Upper lobe of left lung (tissue), 6 donors: ENCODE data around the gene ZDHHC17. TPM values are rescaled to one million over a fixed set of nuclear protein-coding genes. Genes with fewer than 3 reads are reported as not detected.

Experiments
- ATAC-seq, 2 donors: fragments of 200-7000 bp; cut with Tn5 transposase; one replicate each; pipeline ENCODE4 v1.9.1; 2022; ENCODE audit warnings: mild to moderate bottlenecking in 2 of 2, moderate library complexity in 2 of 2; ENCODE audit not compliant: low FRiP score in 2 of 2
- DNase-seq, 2 donors: peaks; one replicate each; pipeline ENCODE4 v3.0.0-alpha.2; 2019 to 2020
- H3K27ac ChIP-seq, 4 donors: fragments of 200-600 bp; sonication (generic); one replicate each; pipeline ENCODE4 v1.5.1; 2016 to 2019
- H3K27me3 ChIP-seq, 4 donors: fragments of 200-600 bp; sonication (generic); one replicate each; pipeline ENCODE4 v1.5.1; 2017 to 2019
- H3K36me3 ChIP-seq, 4 donors: fragments of 200-600 bp; sonication (generic); one replicate each; pipeline ENCODE4 v1.5.1; 2016 to 2019
- H3K4me1 ChIP-seq, 4 donors: fragments of 200-600 bp; sonication (generic); one replicate each; pipeline ENCODE4 v1.5.1; 2018 to 2019
- H3K4me3 ChIP-seq, 4 donors: fragments of 200-600 bp; sonication (generic); one replicate each; pipeline ENCODE4 v1.5.1; 2017 to 2019; ENCODE audit warnings: mild to moderate bottlenecking in 2 of 4, moderate library complexity in 1 of 4
- H3K9me3 ChIP-seq, 4 donors: fragments of 200-600 bp; sonication (generic); one replicate each; pipeline ENCODE4 v1.5.1; 2018 to 2019
- EP300 ChIP-seq, 4 donors: sonication (generic); formaldehyde crosslinking; IDR thresholded peaks; one replicate each; pipeline ENCODE4 v1.5.1; 2017; ENCODE audit warnings: antibody characterized with exemption in 4 of 4, control low read depth in 2 of 4
- POLR2A ChIP-seq, 4 donors: fragments of 450-650 bp; IDR thresholded peaks; one replicate each; pipeline ENCODE4 v1.5.1; 2016 to 2017; ENCODE audit warnings: antibody characterized with exemption in 4 of 4, mild to moderate bottlenecking in 2 of 4
- POLR2AphosphoS5 ChIP-seq, 2 donors: sonication (generic); formaldehyde crosslinking; IDR thresholded peaks; one replicate each; pipeline ENCODE4 v1.5.1; 2017; ENCODE audit warnings: antibody characterized with exemption in 2 of 2
- WGBS, 2 donors: methylation state at CpG; one replicate each; pipeline ENCODE4 v1.1.5; 2017 to 2018; 5-methylcytosine and 5-hydroxymethylcytosine counted together
- total RNA-seq, 6 donors: library from RNA; depleted of rRNA in 4 of 6; stranded (reverse); fragments of >200 nt in 4 of 6; gene quantifications; one replicate each; pipeline versions ENCODE4 v1.1.0 to v1.2.1, GENCODE V29; 2016 to 2021
- TF ChIP-seq, protein P1 (sequence below), 6 experiments: fragments of 450-650 bp in 4 of 6; fragments of 200-600 bp in 2 of 6; sonication (generic) in 2 of 6; IDR thresholded peaks; one replicate each; pipeline ENCODE4 v1.5.1; 2016 to 2019; ENCODE audit warnings: antibody characterized with exemption in 6 of 6
- donor health status: DM: no; HTN: no; CAD: no; lungs with moderate emphysema.
- donor health status: DM: no; HTN: yes; CAD: no; lungs with severe emphysema.

ZDHHC17 gene
- total RNA-seq, 6 donors from 2014 or later: 13.0 to 107 (median 30.0) TPM

DNA sequence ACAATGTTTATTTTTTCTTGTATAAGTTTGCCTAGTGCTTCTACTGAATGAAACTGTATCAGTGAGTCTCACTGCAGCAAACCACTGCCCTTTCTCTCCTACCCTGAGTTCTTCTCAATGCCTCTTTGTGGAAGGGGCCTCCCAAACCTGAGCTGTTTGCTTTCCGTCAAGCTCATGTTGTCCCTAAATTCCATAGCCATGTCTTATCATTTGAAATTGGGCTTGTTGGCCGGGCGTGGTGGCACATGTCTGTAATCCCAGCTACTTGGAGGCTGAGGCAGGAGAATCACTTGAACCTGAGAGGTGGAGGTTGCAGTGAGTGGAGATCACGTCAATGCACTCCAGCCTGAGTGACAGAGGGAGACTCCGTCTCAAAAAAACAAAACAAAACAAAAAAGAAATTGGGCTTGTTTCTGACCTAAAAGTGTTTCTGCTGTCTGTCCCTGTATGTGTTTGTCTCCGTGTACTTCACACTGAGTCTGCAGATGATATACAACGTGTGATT lies 116.7 kb downstream of the ZDHHC17 start:
- Histone ChIP-seq H3K27me3 (peaks cover 0 to 4% (median 0%) of the 10 kb centered on the region in 4 donors), H3K36me3 (no peaks in the 10 kb centered on the region), H3K4me3 (no peak overlapping the region), H3K27ac (peak overlapping the region in 2 of 4 donors; percentile 94), H3K9me3 (no peaks in the 10 kb centered on the region), H3K4me1 (peaks cover 6 to 23% (median 10%) of the 10 kb centered on the region in 4 donors)
- DNase-seq (no peak), ATAC-seq (no peak)
- no peak for TF ChIP-seq POLR2AphosphoS5 (IDR thresholded peaks at IDR 0.05)
- TF ChIP-seq, protein P1, sequence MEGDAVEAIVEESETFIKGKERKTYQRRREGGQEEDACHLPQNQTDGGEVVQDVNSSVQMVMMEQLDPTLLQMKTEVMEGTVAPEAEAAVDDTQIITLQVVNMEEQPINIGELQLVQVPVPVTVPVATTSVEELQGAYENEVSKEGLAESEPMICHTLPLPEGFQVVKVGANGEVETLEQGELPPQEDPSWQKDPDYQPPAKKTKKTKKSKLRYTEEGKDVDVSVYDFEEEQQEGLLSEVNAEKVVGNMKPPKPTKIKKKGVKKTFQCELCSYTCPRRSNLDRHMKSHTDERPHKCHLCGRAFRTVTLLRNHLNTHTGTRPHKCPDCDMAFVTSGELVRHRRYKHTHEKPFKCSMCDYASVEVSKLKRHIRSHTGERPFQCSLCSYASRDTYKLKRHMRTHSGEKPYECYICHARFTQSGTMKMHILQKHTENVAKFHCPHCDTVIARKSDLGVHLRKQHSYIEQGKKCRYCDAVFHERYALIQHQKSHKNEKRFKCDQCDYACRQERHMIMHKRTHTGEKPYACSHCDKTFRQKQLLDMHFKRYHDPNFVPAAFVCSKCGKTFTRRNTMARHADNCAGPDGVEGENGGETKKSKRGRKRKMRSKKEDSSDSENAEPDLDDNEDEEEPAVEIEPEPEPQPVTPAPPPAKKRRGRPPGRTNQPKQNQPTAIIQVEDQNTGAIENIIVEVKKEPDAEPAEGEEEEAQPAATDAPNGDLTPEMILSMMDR (IDR thresholded peaks at IDR 0.05): no peak
- no peak for TF ChIP-seq POLR2A (IDR thresholded peaks at IDR 0.05)
- no peak for TF ChIP-seq EP300 (IDR thresholded peaks at IDR 0.05)
- WGBS, 2 donors: 87 to 89% methylated on average over 7 of the region's 7 CpGs

DNA sequence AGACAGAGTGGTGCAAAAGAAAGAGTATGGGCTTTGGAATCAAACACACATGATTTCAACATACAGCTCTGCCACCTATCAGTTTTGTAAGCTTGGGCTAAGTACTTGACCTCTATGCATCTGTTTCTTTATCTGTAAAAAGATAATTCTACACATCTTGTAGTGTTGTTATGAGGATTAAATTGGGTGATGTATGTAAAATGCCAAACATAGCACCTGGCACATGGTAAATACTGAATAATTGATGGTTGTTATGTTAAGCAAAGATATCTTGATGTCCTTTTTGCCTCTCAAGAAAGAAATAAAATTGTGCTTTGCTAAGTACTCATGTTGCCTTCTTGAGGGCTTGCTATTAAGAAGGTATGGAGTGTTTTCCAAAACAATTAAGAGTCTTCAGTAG lies 117.2 kb downstream of the ZDHHC17 start:
- no peak for TF ChIP-seq EP300 (IDR thresholded peaks at IDR 0.05)
- TF ChIP-seq POLR2AphosphoS5 (IDR thresholded peaks at IDR 0.05): no peak
- TF ChIP-seq POLR2A (IDR thresholded peaks at IDR 0.05): no peak
- TF ChIP-seq, protein P1 (IDR thresholded peaks at IDR 0.05): no peak
- H3K4me1 ChIP-seq: peaks cover 6 to 23% (median 10%) of the 10 kb centered on the region in 4 donors
- peaks cover 0 to 4% (median 0%) of the 10 kb centered on the region in 4 donors for H3K27me3 ChIP-seq
- no peak overlapping the region for H3K4me3 ChIP-seq
- DNase-seq (no peak), ATAC-seq (no peak)
- no peak overlapping the region for H3K27ac ChIP-seq
- no peaks in the 10 kb centered on the region for H3K36me3 ChIP-seq
- H3K9me3 ChIP-seq: no peaks in the 10 kb centered on the region

DNA sequence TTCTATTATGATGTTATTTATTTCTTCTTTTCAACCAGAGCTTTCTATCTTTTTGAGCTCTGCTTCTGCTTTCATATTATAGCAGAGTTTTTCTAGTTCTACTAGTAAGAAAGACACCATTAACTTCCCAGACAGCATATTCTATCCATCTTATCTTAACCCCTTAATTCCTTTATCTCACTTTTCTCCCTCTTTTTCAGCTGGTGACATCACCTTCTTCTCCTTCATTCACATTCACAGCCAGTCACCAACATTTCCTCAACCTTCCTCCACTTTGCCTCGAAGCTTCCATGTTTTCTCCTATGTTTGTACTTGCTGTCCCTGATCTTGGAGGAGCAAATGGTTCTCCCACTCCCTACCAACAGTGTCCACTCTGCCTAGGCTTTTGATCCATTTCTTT lies 118.5 kb downstream of the ZDHHC17 start:
- H3K4me1 ChIP-seq: peaks cover 6 to 23% (median 10%) of the 10 kb centered on the region in 4 donors
- 76 to 90% methylated on average over 1 of the region's 1 CpG for WGBS, 2 donors
- H3K9me3 ChIP-seq: no peaks in the 10 kb centered on the region
- TF ChIP-seq POLR2AphosphoS5 (IDR thresholded peaks at IDR 0.05): no peak
- TF ChIP-seq, protein P1 (IDR thresholded peaks at IDR 0.05): no peak
- TF ChIP-seq POLR2A (IDR thresholded peaks at IDR 0.05): no peak
- no peak for TF ChIP-seq EP300 (IDR thresholded peaks at IDR 0.05)
- H3K36me3 ChIP-seq: no peaks in the 10 kb centered on the region
- H3K4me3 ChIP-seq: no peak overlapping the region
- ATAC-seq (no peak), DNase-seq (no peak)
- peaks cover 0 to 4% (median 0%) of the 10 kb centered on the region in 4 donors for H3K27me3 ChIP-seq
- H3K27ac ChIP-seq: no peak overlapping the region

DNA sequence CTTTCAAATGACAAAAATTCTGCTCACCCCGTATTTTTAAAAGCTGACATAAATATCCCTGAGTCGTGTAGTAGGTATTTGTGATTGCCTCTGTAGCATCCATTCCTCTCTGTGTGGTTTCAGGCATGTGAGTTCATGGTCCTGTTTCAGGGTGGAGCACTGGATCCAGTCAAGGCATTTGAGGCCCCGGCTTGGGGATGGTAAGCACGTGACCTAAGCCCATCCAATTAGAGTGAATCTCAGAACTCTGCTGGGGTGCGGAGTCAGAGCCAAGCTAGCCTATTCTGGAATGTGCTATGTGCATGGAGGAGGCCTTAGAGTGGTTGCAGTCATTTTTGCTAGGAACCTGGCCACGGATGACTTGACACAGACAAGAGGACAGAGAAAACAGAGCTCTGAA lies 119.2 kb downstream of the ZDHHC17 start:
- Histone ChIP-seq H3K4me3 (no peak overlapping the region), H3K9me3 (no peaks in the 10 kb centered on the region), H3K27me3 (peaks cover 0 to 4% (median 0%) of the 10 kb centered on the region in 4 donors), H3K4me1 (peaks cover 4 to 15% (median 8%) of the 10 kb centered on the region in 4 donors), H3K36me3 (no peaks in the 10 kb centered on the region), H3K27ac (no peak overlapping the region)
- WGBS, 2 donors: 83 to 89% methylated on average over 6 of the region's 6 CpGs
- no peak for DNase-seq
- ATAC-seq: no peak
- TF ChIP-seq, protein P1 (IDR thresholded peaks at IDR 0.05): no peak
- TF ChIP-seq POLR2A (IDR thresholded peaks at IDR 0.05) (no peak), POLR2AphosphoS5 (IDR thresholded peaks at IDR 0.05) (no peak), EP300 (IDR thresholded peaks at IDR 0.05) (no peak)

DNA sequence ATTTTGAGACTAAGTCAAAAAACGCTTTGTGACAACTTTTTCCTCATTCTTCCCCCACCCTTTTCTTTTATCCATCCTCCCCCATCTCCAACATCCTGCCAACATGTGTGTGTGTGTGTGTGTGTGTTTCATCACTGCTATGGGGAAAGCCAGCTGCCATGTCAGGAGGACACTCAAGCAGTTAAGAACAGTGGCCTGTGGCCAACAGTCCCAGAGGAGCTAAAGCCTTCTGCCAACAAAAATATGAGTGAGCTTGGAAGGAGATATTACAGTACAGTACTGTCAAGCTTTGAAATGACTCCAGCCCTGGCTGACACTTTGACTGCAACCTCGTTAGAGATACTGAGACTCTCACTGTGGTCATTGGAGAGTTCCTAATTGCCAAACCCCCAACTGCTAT lies 119.9 kb downstream of the ZDHHC17 start:
- ATAC-seq: no peak
- H3K4me1 ChIP-seq: peaks cover 0 to 9% (median 5%) of the 10 kb centered on the region in 4 donors
- no peak overlapping the region for H3K27ac ChIP-seq
- TF ChIP-seq POLR2A (IDR thresholded peaks at IDR 0.05) (no peak), EP300 (IDR thresholded peaks at IDR 0.05) (no peak), POLR2AphosphoS5 (IDR thresholded peaks at IDR 0.05) (no peak)
- TF ChIP-seq, protein P1 (IDR thresholded peaks at IDR 0.05): no peak
- 61 to 65% methylated on average over 2 of the region's 2 CpGs for WGBS, 2 donors
- no peak overlapping the region for H3K4me3 ChIP-seq
- H3K36me3 ChIP-seq: no peaks in the 10 kb centered on the region
- peaks cover 0 to 4% (median 0%) of the 10 kb centered on the region in 4 donors for H3K27me3 ChIP-seq
- H3K9me3 ChIP-seq: no peaks in the 10 kb centered on the region
- no peak for DNase-seq
